Kidney epithelial cell (primary cell): Measurements from ENCODE around the gene ARHGAP8. TPM values are rescaled to one million over a fixed set of nuclear protein-coding genes. Genes with fewer than 3 reads are reported as not detected.

Experiments used
- DNase-seq: peaks from one replicate; pipeline ENCODE4 v3.0.0-alpha.2; 2010; ENCODE audit warnings: low read depth
- H3K27me3 ChIP-seq: 2 replicates; pipeline ENCODE4 v1.6.0; 2011; ENCODE audit warnings: low read length; ENCODE audit not compliant: control insufficient read depth, insufficient read depth
- H3K36me3 ChIP-seq: 2 replicates; pipeline ENCODE4 v1.5.1; 2011; ENCODE audit warnings: low read length; ENCODE audit not compliant: control insufficient read depth, insufficient read depth
- H3K4me3 ChIP-seq: 2 replicates; pipeline ENCODE4 v1.5.1; 2011; ENCODE audit warnings: low read depth, mild to moderate bottlenecking, control low read depth, low read length
- CTCF ChIP-seq: IDR thresholded peaks from 2 replicates; pipeline ENCODE4 v1.5.1; 2011; ENCODE audit warnings: mild to moderate bottlenecking, moderate library complexity, low read length, control low read depth, inconsistent platforms; ENCODE audit not compliant: insufficient read depth, poor library complexity, severe bottlenecking
- total RNA-seq: library from RNA; depleted of rRNA; stranded (reverse); fragments of >200 nt; gene quantifications from 2 replicates; pipeline ENCODE4 v1.2.3, GENCODE V29; 2015

ARHGAP8 gene
- total RNA-seq, 1 donor from 2014 or later = 22.9 TPM

- TF ChIP-seq CTCF = no peak
- Histone ChIP-seq H3K27me3 (no peaks in the 10 kb centered on the region), H3K4me3 (no peak overlapping the region), H3K36me3 (no peaks in the 10 kb centered on the region)
- no peak for DNase-seq
Measured at GRCh38 chr22:44885806-44886360, 133.5 kb downstream of the ARHGAP8 start.

- DNase-seq = no peak
- H3K4me3 ChIP-seq = no peak overlapping the region
- TF ChIP-seq CTCF = no peak
- H3K27me3 ChIP-seq = no peaks in the 10 kb centered on the region
- no peaks in the 10 kb centered on the region for H3K36me3 ChIP-seq
Measured at GRCh38 chr22:44887941-44888366, 135.6 kb downstream of the ARHGAP8 start.

GRCh38 chr22:44888491-44889254, 136.3 kb downstream of the ARHGAP8 start:
- Histone ChIP-seq H3K4me3 (no peak overlapping the region), H3K36me3 (no peaks in the 10 kb centered on the region), H3K27me3 (no peaks in the 10 kb centered on the region)
- DNase-seq = no peak
- TF ChIP-seq CTCF = no peak

GRCh38 chr22:44889255-44889878, 137.0 kb downstream of the ARHGAP8 start:
- Histone ChIP-seq H3K27me3 (no peaks in the 10 kb centered on the region), H3K36me3 (no peaks in the 10 kb centered on the region), H3K4me3 (no peak overlapping the region)
- DNase-seq = no peak
- no peak for TF ChIP-seq CTCF

GRCh38 chr22:44890416-44891292, 138.3 kb downstream of the ARHGAP8 start:
- DNase-seq = no peak
- Histone ChIP-seq H3K27me3 (no peaks in the 10 kb centered on the region), H3K36me3 (no peaks in the 10 kb centered on the region), H3K4me3 (no peak overlapping the region)
- no peak for TF ChIP-seq CTCF
